HCT116 (cell line): ENCODE data around the gene SEMA4F. TPM values are rescaled to one million over a fixed set of nuclear protein-coding genes. Genes with fewer than 3 reads are reported as not detected.

Experiments
- ATAC-seq: fragments of 200-7000 bp; cut with Tn5 transposase; 2 replicates; pipeline ENCODE4 v1.9.1; 2020; ENCODE audit warnings: mild to moderate bottlenecking, moderate library complexity
- BruUV-seq: library from RNA; stranded (reverse); fragments of 400-500 nt; replicated peaks from 2 replicates; lab custom pipeline; 2021; lab: Mats Ljungman, UMichigan
- CTCF ChIA-PET: fragments of 300-600 bp; sonication (Branson Sonifier 250); formaldehyde crosslinking; loops from one replicate; lab custom pipeline; 2021; ENCODE audit warnings: antibody characterized with exemption; lab: Charles Lee
- POLR2A ChIA-PET: fragments of 300-600, 350-600 bp; sonication (Branson Sonifier 250); formaldehyde crosslinking; loops from one replicate; lab custom pipeline; 2021; ENCODE audit warnings: antibody characterized with exemption; lab: Charles Lee
- RAD21 ChIA-PET, 2 experiments: fragments of 300-600 bp; sonication (Branson Sonifier 250); formaldehyde crosslinking; loops; one replicate each; lab custom pipeline; 2023; ENCODE audit warnings: low total read pairs in 2 of 2; ENCODE audit not compliant: uncharacterized antibody in 2 of 2, unreplicated experiment in 2 of 2, low non-redundant PET in 1 of 2; lab: Charles Lee
- DNase-seq: peaks from one replicate; pipeline ENCODE4 v3.0.0-alpha.2; 2010; ENCODE audit warnings: low read depth, low spot score
- H2AFZ ChIP-seq: fragments of 200-600 bp; shearing (Covaris generic), sonication (generic); 2 replicates; pipeline ENCODE4 v1.6.1; 2017; ENCODE audit warnings: low read depth, mixed run types, mixed read lengths, antibody characterized with exemption, low read length; ENCODE audit not compliant: poor library complexity, severe bottlenecking
- H3K27ac ChIP-seq: 2 replicates; pipeline ENCODE4 v1.5.1; 2012; ENCODE audit warnings: low read depth, low read length
- H3K27me3 ChIP-seq: fragments of 200-600 bp; sonication (generic); 2 replicates; pipeline ENCODE4 v1.6.1; 2016; ENCODE audit warnings: mixed run types, low read length, mixed read lengths; ENCODE audit not compliant: insufficient read depth
- H3K36me3 ChIP-seq, 2 experiments: fragments of 200-500 bp in 1 of 2; fragments of 200-600 bp in 1 of 2; sonication (Bioruptor generic) in 1 of 2; sonication (generic) in 1 of 2; 2 replicates each; pipeline versions ENCODE4 v1.5.1 to v1.6.1; 2014 to 2016; ENCODE audit warnings: low read length in 2 of 2, inconsistent platforms in 1 of 2, mixed read lengths in 1 of 2, mixed run types in 1 of 2; ENCODE audit not compliant: insufficient read depth in 2 of 2, control insufficient read depth in 1 of 2
- H3K4me1 ChIP-seq, 2 experiments: fragments of 200-600 bp in 1 of 2; sonication (generic) in 1 of 2; 2 replicates each; pipeline versions ENCODE4 v1.5.1 to v1.6.1; 2012 to 2017; ENCODE audit warnings: low read length in 2 of 2, inconsistent platforms in 1 of 2, mild to moderate bottlenecking in 1 of 2, mixed read lengths in 1 of 2, mixed run types in 1 of 2, moderate library complexity in 1 of 2; ENCODE audit not compliant: insufficient read depth in 2 of 2, control insufficient read depth in 1 of 2
- H3K4me2 ChIP-seq: fragments of 200-600 bp; sonication (generic); 2 replicates; pipeline ENCODE4 v1.6.1; 2017; ENCODE audit warnings: mixed run types, low read length, mixed read lengths
- H3K4me3 ChIP-seq, 2 experiments: fragments of 200-600 bp in 1 of 2; sonication (generic) in 1 of 2; replicated peaks in 1 of 2; 2 replicates each; pipeline ENCODE4 v1.5.1; 2011 to 2016; ENCODE audit warnings: low read length in 2 of 2, control low read depth in 1 of 2, low read depth in 1 of 2, mild to moderate bottlenecking in 1 of 2, mixed read lengths in 1 of 2, mixed run types in 1 of 2
- H3K79me2 ChIP-seq: fragments of 200-600 bp; sonication (generic); 2 replicates; pipeline ENCODE4 v1.6.1; 2017; ENCODE audit warnings: mild to moderate bottlenecking, mixed run types, low read length, moderate library complexity, mixed read lengths; ENCODE audit not compliant: insufficient read depth
- H3K9ac ChIP-seq: fragments of 200-600 bp; sonication (generic); 2 replicates; pipeline ENCODE4 v1.6.1; 2016; ENCODE audit warnings: low read length, mixed read lengths
- H3K9me2 ChIP-seq: fragments of 200-600 bp; sonication (generic), shearing (Covaris generic); 2 replicates; pipeline ENCODE4 v1.6.1; 2017; ENCODE audit warnings: mixed run types, mild to moderate bottlenecking, moderate library complexity; ENCODE audit not compliant: insufficient read depth
- H3K9me3 ChIP-seq, 2 experiments: fragments of 200-500 bp in 1 of 2; fragments of 200-600 bp in 1 of 2; sonication (Bioruptor generic) in 1 of 2; sonication (generic) in 1 of 2; 2 replicates each; pipeline ENCODE4 v1.6.1; 2014 to 2017; ENCODE audit warnings: low read length in 2 of 2, mixed read lengths in 2 of 2, inconsistent platforms in 1 of 2, low read depth in 1 of 2, mild to moderate bottlenecking in 1 of 2, mixed run types in 1 of 2, moderate library complexity in 1 of 2; ENCODE audit not compliant: control insufficient read depth in 1 of 2, insufficient read depth in 1 of 2
- H4K20me1 ChIP-seq: fragments of 200-600 bp; sonication (generic), shearing (Covaris generic); 2 replicates; pipeline ENCODE4 v1.6.1; 2017; ENCODE audit warnings: mixed run types, mild to moderate bottlenecking, moderate library complexity; ENCODE audit not compliant: insufficient read depth
- CEBPB ChIP-seq: IDR thresholded peaks from 2 replicates; pipeline ENCODE4 v1.6.1; 2012; ENCODE audit warnings: low read depth
- EGR1 ChIP-seq: IDR thresholded peaks from 2 replicates; pipeline ENCODE4 v1.6.1; 2012; ENCODE audit warnings: low read depth
- EZH2 ChIP-seq: fragments of 200-600 bp; sonication (generic); IDR thresholded peaks from 2 replicates; pipeline ENCODE4 v1.6.1; 2017; ENCODE audit warnings: antibody characterized with exemption, mixed run types
- EZH2phosphoT487 ChIP-seq: fragments of 200-600 bp; IDR thresholded peaks from 2 replicates; pipeline ENCODE4 v1.6.1; 2018; ENCODE audit warnings: antibody characterized with exemption, borderline replicate concordance
- POLR2A ChIP-seq: IDR thresholded peaks from 2 replicates; pipeline ENCODE4 v1.7.0; 2011; ENCODE audit warnings: borderline replicate concordance; ENCODE audit not compliant: insufficient read depth, insufficient read length; ENCODE audit errors: extremely low read depth
- SP1 ChIP-seq: IDR thresholded peaks from 2 replicates; pipeline ENCODE4 v1.6.1; 2012; ENCODE audit warnings: low read depth
- SRF ChIP-seq: IDR thresholded peaks from 2 replicates; pipeline ENCODE4 v1.6.1; 2012; ENCODE audit warnings: low read depth
- YY1 ChIP-seq: IDR thresholded peaks from 2 replicates; pipeline ENCODE4 v1.6.1; 2011; ENCODE audit warnings: low read length, low read depth, moderate library complexity, mild to moderate bottlenecking; ENCODE audit not compliant: insufficient replicate concordance; ENCODE audit errors: extremely low read depth
- ZFX ChIP-seq: fragments of 450-650 bp; IDR thresholded peaks from 2 replicates; pipeline ENCODE4 v1.6.1; 2017
- ZNF274 ChIP-seq: fragments of 200-500 bp; sonication (Bioruptor generic); IDR thresholded peaks from 2 replicates; pipeline ENCODE4 v1.6.1; 2014; ENCODE audit warnings: mild to moderate bottlenecking, low read depth, low read length, inconsistent platforms
- intact Hi-C: fragments of 100-400 bp; cut with micrococcal nuclease; formaldehyde crosslinking; loops from 2 replicates; pipeline ENCODE4 v1.10.0; 2022
- total RNA-seq: library from RNA; stranded (reverse); gene quantifications from one replicate; pipeline ENCODE4 v1.2.1, GENCODE V29; 2021; ENCODE audit not compliant: unreplicated experiment
- TF ChIP-seq, protein P1 (sequence below): IDR thresholded peaks from 2 replicates; pipeline ENCODE4 v1.6.1; 2012
- TF ChIP-seq, protein P2 (sequence below): IDR thresholded peaks from 2 replicates; pipeline ENCODE4 v1.6.1; 2012; ENCODE audit warnings: low read depth
- TF ChIP-seq, protein P3 (sequence below), 3 experiments: fragments of 200-600 bp in 1 of 3; sonication (generic) in 1 of 3; IDR thresholded peaks in 2 of 3; conservative IDR thresholded peaks in 1 of 3; 2 replicates each; pipeline ENCODE4 v1.5.1; 2012 to 2017; ENCODE audit warnings: low read depth in 2 of 3, low read length in 2 of 3, antibody characterized with exemption in 1 of 3, borderline replicate concordance in 1 of 3, control low read depth in 1 of 3, mild to moderate bottlenecking in 1 of 3, mixed read lengths in 1 of 3, mixed run types in 1 of 3, moderate library complexity in 1 of 3; ENCODE audit not compliant: insufficient read depth in 1 of 3
- TF ChIP-seq, protein P4 (sequence below): IDR thresholded peaks from 2 replicates; pipeline ENCODE4 v1.6.1; 2011; ENCODE audit warnings: mild to moderate bottlenecking, low read length, moderate library complexity; ENCODE audit not compliant: insufficient replicate concordance; ENCODE audit errors: extremely low read depth

The SEMA4F gene
- total RNA-seq, 1 experiment from 2014 or later = 12.3 TPM

DNA sequence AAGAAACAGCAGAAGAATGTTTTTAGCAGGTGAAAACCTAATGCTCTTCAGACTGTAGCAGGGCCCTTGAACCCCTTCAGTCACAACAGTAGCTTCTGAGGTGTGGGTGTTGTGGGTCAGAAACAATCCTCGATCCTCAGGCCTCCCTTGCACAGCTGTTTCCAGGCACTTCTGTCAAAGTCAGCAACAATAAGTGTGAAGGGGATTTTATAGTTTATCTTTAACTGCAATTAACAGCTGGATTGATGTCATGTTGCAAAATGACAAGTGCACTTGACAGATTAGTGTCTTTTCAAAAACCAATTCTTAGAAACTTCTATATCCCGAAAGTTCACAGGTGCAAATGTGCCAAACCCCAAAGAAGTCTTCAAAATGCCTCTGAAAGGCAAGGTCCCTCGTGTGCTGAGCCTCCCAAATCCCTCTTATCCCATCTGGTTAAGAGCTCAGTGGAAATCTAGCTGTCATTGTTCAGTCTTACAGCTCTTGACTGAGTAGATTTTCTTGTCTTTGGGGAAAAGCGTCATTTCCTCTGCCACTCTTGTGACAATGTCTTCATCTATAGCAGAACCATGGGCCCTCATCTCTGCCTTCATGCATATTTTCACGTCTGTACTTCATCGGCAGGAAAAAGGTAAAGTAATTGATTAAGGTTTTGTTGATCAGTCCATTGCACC is 35.5 kb upstream of the SEMA4F start:
- Histone ChIP-seq H3K4me2 (no peak overlapping the region), H4K20me1 (no peaks in the 10 kb centered on the region), H3K4me1 (no peaks in the 10 kb centered on the region), H3K9me3 (no peaks in the 10 kb centered on the region), H3K9me2 (no peaks in the 10 kb centered on the region), H3K9ac (no peak overlapping the region), H3K4me3 (no peak overlapping the region), H2AFZ (no peak overlapping the region), H3K27ac (no peak overlapping the region), H3K27me3 (no peaks in the 10 kb centered on the region), H3K79me2 (no peaks in the 10 kb centered on the region), H3K36me3 (no peaks in the 10 kb centered on the region)
- no peak for ATAC-seq
- RAD21 ChIA-PET = no interaction called here
- BruUV-seq = no TSS peak
- TF ChIP-seq, protein P1, sequence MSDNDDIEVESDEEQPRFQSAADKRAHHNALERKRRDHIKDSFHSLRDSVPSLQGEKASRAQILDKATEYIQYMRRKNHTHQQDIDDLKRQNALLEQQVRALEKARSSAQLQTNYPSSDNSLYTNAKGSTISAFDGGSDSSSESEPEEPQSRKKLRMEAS = no peak
- TF ChIP-seq EZH2phosphoT487 (no peak), EGR1 (no peak), ZFX (no peak), POLR2A (no peak), CEBPB (no peak), SP1 (no peak), YY1 (no peak), EZH2 (no peak), SRF (no peak), ZNF274 (no peak)
- TF ChIP-seq, protein P2, sequence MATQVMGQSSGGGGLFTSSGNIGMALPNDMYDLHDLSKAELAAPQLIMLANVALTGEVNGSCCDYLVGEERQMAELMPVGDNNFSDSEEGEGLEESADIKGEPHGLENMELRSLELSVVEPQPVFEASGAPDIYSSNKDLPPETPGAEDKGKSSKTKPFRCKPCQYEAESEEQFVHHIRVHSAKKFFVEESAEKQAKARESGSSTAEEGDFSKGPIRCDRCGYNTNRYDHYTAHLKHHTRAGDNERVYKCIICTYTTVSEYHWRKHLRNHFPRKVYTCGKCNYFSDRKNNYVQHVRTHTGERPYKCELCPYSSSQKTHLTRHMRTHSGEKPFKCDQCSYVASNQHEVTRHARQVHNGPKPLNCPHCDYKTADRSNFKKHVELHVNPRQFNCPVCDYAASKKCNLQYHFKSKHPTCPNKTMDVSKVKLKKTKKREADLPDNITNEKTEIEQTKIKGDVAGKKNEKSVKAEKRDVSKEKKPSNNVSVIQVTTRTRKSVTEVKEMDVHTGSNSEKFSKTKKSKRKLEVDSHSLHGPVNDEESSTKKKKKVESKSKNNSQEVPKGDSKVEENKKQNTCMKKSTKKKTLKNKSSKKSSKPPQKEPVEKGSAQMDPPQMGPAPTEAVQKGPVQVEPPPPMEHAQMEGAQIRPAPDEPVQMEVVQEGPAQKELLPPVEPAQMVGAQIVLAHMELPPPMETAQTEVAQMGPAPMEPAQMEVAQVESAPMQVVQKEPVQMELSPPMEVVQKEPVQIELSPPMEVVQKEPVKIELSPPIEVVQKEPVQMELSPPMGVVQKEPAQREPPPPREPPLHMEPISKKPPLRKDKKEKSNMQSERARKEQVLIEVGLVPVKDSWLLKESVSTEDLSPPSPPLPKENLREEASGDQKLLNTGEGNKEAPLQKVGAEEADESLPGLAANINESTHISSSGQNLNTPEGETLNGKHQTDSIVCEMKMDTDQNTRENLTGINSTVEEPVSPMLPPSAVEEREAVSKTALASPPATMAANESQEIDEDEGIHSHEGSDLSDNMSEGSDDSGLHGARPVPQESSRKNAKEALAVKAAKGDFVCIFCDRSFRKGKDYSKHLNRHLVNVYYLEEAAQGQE = no peak
- TF ChIP-seq, protein P3, sequence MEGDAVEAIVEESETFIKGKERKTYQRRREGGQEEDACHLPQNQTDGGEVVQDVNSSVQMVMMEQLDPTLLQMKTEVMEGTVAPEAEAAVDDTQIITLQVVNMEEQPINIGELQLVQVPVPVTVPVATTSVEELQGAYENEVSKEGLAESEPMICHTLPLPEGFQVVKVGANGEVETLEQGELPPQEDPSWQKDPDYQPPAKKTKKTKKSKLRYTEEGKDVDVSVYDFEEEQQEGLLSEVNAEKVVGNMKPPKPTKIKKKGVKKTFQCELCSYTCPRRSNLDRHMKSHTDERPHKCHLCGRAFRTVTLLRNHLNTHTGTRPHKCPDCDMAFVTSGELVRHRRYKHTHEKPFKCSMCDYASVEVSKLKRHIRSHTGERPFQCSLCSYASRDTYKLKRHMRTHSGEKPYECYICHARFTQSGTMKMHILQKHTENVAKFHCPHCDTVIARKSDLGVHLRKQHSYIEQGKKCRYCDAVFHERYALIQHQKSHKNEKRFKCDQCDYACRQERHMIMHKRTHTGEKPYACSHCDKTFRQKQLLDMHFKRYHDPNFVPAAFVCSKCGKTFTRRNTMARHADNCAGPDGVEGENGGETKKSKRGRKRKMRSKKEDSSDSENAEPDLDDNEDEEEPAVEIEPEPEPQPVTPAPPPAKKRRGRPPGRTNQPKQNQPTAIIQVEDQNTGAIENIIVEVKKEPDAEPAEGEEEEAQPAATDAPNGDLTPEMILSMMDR (IDR thresholded peaks at IDR 0.05 in 2 of 3, conservative IDR thresholded peaks at IDR 0.05 in 1 of 3; ENCODE audit: borderline replicate concordance in 1 of 3, insufficient read depth in 1 of 3, low read depth in 2 of 3, low read length in 2 of 3) = no peak
- TF ChIP-seq, protein P4, sequence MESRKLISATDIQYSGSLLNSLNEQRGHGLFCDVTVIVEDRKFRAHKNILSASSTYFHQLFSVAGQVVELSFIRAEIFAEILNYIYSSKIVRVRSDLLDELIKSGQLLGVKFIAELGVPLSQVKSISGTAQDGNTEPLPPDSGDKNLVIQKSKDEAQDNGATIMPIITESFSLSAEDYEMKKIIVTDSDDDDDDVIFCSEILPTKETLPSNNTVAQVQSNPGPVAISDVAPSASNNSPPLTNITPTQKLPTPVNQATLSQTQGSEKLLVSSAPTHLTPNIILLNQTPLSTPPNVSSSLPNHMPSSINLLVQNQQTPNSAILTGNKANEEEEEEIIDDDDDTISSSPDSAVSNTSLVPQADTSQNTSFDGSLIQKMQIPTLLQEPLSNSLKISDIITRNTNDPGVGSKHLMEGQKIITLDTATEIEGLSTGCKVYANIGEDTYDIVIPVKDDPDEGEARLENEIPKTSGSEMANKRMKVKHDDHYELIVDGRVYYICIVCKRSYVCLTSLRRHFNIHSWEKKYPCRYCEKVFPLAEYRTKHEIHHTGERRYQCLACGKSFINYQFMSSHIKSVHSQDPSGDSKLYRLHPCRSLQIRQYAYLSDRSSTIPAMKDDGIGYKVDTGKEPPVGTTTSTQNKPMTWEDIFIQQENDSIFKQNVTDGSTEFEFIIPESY = no peak
- POLR2A ChIA-PET = no interaction called here
- intact Hi-C loops = no loop called here
- CTCF ChIA-PET = no interaction called here
- no peak for DNase-seq
